ENCODE data around the gene MRPL37.
"Not testable (repeated sequence)": the region's sequence is repeated elsewhere in the genome, so short reads cannot be mapped to it uniquely, and the experiment has no call there.

Gene MRPL37

DNA sequence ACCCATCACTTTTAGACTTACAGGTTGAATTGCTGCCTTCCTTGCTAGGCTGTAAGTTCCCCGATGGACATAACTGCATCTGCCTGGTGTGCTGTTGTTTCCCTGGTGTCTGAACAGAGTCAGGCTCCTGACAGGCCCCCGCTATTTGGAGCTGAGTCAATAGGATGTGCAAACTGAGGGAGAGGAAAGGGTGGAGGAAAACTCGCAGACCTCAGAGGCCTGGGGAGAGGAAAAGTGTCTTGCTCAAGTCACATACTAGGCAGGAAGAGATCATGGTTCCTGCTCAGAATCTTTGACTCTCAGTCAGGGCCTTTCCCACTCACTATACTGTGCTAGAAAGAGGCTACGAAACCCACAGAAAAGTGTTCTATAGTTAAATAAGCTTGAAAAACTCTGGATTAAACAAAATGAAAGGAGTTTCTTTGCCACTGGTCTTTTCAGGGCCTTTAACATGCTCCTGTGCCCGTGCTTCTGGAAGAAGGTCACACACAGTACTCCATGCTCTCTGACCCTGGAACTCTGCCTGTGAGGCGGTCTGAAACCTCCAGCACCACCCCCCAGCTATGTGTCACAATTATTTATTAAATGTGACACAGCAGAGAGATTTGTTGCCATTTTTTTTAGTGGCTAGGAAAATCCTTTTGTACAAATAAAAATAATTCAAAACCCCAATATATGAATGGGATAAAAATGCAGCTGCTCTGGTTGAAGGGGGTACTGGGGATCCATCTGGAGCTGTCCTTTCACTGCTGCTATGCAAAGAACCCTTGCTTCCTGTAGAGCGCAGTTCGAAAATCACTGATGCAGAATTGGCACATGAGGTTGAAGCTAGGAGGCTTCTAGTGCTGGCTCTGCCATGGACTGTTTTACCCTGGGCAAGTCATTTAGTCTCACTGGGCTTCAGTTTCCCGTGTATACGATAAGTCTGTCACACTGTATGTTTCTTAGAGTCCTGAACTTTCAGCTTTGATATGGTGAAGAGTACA lies 27.1 kb upstream of the MRPL37 start:
- no peak for DNase-seq (ENCODE audit: low spot score)

DNA sequence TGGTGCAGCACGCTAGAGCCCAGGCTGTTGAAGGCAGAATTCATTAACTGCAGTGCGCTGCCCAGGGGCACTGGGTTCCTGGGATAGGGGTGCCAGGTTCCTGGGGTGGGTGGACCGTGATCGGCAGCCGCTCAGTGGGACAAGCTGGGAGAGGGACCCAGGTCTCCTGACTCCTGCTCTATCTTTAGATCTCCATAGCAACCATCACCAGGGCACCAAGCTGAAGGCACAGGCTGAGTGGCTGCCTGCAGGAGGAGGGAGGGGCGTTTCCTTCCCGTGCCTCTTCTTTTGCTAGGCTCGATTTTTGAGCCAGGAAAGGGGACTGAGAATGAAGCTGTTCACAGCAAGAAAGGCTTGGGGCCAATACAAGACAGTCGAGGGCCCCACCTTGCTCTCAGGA lies 26.3 kb upstream of the MRPL37 start:
- peak; percentile 69 for DNase-seq (ENCODE audit: low spot score)

DNA sequence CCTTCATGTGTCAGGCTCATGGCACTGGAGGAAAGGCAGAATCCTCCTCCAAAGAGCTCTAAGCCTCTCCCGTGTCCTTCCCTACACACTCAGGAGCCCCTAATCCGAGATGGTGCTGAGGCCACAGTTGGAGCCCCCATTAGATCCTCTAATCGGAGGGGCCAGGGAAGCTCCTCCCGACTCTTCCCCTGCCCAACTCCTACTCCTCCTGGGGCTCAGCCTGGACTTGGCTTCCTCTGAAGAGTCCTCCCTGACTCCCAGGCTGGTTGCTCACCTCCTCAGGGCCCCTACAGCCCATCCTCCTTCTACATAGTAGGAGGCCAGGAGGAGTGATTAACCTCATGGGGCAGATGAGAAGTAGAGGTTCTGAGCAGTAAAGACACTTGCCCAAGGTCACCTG lies 25.9 kb upstream of the MRPL37 start:
- DNase-seq (ENCODE audit: low spot score): no peak

GRCh38 chr1:54176621-54177327 lies 23.2 kb upstream of the MRPL37 start:
- DNase-seq (ENCODE audit: low spot score): no peak

DNA sequence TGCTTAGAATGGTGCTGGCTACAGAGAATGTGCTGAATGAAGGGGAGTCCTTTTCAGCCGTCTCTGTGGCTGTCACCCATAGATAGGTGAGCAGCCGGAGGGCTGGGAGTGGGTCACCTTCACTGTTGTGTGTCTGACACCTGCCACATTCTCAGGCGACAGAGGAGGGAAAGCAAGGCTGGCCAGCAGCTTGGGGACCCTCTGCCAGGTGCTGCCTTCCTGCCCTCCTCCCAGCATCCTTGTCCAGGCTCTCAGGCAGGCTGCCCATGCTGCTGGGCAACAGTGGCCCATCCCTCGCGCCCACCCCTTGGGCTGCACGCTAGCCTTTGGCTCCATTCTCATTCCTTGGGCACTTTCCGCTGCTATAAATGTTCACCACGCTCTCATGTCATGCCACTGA lies 22.2 kb upstream of the MRPL37 start:
- no peak for DNase-seq (ENCODE audit: low spot score)

DNA sequence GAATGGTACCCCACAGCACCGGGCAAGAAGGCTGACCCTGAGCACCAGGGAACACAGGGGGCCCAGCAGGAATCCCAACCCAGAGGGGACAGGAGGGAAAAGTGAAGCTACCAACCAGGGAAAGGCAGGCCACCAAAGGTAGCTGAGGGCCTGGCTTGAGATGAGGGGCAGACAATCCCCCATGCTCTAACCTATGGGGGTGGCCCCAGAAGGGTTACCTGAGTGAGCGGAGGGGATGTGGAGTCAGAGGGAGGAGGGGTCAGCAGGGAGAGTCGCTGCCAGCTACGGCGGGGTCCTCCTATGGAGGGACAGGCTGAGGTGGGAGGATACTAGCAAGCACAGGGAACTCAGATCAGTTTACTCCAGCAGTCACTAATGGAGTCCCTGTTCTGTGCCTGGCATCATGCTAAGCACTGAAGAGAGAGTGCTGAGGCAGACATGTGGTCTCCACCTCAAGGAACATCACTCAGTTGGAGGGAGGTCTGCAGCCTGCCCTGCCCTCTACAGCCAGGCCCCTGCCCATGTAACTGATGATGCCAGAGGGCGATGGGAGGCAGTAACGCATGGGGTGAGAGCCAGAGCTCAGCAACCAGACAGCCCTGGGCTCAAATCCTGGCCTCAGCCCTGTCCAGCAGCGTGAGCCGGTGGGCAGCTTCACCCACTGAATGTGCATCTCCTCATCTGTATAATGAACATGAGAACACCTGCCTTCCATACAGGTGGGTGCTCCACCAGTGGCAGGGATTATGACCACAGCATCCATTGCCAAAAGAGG lies 21.5 kb upstream of the MRPL37 start:
- no peak for DNase-seq (ENCODE audit: low spot score)

DNA sequence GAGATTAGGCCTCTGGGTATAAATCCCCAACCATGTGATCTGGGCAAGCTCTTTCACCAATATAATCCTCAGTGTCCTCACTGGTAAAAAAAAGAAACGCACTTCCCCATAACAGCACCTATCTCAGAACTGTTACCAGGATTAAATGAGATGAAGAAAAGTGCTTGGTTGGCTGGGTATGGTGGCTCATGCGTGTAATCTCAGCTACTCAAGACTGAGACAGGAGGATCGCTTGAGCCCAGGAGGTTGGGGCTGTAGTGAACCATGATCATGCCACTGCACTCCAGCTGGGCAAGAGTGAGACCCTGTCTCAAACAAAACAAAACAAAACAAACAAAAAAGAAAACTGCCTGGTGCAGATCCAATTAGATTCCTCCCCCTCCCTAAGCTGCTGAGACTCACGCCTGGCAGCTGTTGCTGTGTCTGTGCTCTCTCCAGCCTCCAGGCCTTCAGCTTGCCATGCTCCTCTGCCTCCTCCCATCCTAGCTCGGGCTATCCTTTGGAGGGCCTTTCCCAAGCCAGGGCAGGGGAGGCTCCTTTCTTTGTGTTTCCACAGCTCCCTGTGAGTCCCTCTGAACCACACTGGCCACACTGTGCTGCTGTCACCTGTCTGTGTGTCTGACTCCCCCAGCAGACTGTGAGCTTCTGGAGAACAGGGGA lies 19.1 kb upstream of the MRPL37 start:
- no peak for DNase-seq (ENCODE audit: low spot score)

DNA sequence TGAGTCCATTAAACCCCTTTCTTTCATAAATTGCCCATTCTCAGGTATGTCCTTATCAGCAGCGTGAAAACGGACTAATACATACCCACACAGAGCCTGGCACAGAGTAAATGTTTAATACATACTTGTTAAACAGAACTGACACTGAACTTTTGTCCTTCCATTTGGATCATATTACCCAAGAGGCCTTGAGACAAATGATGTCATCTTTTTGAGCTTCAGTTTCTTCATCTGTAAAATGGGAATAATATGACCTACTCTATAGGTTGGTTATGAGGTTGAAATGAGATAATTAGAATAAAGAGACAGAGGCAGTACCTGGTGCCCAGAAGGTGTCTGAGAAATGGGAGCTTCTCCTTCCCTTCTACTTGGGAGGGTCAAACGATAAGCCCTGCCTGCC lies 13.9 kb upstream of the MRPL37 start:
- DNase-seq (ENCODE audit: low spot score): no peak

DNA sequence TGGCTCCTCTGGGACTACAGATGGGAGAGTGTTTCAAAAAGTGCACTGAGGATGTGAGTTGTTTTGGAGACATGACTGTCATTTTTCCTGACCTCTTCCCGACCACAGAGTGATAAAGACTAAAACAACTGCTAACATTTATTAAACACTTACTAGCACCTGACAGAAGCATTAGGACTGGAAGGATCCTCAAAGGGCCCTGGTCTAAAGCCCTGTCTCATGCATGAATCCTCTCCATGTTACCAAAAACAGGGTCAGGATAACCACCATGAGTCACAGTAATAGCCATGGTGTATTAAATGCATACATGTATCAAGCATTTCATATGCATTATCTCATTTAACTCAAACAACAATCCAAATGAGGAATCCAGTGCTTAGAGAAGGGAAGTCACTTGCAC lies 11.7 kb upstream of the MRPL37 start:
- no peak for DNase-seq (ENCODE audit: low spot score)

GRCh38 chr1:54190526-54190925 lies 9.4 kb upstream of the MRPL37 start:
- no peak for DNase-seq (ENCODE audit: low spot score)

- DNase-seq (ENCODE audit: low spot score): no peak
Measured at GRCh38 chr1:54191525-54191924, 8.4 kb upstream of the MRPL37 start.

DNA sequence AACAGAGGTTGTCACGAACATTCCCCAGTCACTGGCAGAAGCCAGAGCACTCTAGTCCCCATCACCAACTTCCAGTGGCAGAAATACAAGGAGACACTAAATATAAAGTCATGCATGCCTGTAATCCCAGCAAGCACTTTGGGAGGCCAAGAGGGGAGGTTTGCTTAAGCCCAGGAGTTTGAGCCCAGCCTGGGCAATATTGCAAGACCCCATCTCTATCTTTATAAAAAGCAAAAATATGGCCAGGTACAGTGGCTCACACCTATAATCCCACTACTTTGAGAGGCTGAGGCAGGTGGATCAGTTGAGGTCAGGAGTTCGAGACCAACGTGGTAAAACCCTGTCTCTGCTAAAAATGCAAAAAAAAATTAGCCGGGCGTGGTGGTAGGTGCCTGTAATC lies 6.5 kb upstream of the MRPL37 start:
- DNase-seq (ENCODE audit: low spot score): no peak

DNA sequence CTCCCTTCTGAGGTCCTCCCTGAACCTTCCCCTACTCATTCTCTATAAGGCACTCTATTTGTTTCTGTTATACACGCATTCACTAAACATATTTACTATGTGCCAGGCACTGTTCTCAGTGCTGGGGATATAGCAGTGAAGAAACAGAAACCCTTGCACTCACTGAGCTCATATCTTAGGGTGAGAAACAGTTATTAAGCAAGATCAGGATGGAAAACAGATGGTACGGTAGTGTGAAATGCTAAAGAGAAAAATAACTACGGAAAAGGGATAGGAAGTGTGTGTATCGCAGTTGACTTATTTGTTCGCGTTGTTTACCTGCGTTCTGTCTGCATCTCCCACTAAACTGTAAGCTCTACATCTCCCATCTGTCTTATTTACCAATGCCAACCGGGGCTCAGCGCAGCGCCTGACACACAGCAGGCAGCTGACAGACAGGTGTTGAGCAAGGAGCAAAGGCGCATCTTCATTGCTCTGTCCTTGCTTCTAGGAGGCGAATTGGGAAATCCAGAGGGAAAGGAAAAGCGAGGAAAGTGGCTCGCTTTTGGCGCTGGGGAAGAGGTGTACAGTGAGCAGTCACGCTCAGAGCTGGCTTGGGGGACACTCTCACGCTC lies 709 bp upstream of the MRPL37 start:
- DNase-seq (ENCODE audit: low spot score): no peak

- DNase-seq (ENCODE audit: low spot score): no peak
Measured at GRCh38 chr1:54200519-54200997, 591 bp downstream of the MRPL37 start.

GRCh38 chr1:54204199-54204598 lies 4.2 kb downstream of the MRPL37 start:
- DNase-seq (ENCODE audit: low spot score): no peak

DNA sequence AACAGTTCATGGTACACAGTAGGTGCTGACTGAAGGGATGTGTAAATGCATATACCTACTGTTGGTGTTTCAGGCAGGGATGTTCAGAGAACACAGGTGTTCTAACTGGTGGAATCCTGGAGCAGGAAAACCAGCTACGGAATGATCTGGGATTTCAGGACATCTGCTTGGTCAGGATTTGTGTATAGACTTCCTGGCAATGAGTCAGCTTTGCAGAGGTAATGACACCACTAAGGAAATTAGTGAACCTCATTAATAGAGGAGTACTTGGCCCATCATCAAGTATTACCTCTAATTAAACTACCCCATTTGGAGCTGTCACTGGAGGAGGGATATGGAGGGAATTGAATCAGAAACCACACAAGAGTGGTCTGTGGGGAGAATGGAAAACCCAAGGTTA lies 7.3 kb downstream of the MRPL37 start:
- DNase-seq (ENCODE audit: low spot score): no peak

GRCh38 chr1:54207896-54208295 lies 7.9 kb downstream of the MRPL37 start:
- DNase-seq (ENCODE audit: low spot score): not testable (repeated sequence)

DNA sequence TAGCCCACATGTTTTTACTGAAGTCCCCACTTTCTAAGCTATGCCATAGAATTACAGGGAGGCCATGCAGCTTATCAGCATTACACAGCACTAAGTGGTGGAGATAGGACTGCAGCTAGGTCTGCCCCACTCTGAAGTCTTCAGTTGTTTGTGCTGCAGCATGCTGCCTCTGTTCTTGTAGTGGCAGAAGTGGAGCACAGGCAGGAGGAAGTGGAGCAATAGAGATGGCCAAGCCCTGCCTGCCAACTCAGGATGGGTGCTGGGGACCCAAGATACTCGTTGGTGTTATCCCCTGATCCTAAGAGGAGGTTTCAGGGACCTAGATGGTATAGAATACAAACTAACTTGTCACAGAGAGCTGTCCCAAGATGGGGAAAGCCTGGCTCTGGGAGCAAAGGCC lies 12.9 kb downstream of the MRPL37 start:
- DNase-seq (ENCODE audit: low spot score): no peak

DNA sequence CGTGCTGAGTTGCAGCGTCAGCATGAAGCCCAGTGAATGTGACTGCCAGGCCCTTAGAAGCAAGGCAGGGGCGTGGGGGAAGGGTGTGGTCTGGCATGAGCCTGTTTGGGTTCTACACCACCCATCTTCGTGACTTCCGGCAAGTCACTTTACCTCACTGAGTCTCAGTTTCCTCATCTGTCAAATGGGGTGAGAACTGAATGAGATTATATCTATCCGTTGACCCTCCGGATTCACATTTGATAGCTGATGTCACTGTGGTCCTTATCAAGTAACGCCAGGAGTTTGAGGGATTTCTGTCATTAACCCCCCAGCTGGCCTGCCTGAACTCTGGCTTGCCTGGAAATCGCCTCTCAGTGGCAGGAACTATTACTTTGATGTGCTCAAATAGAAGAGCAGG lies 15.6 kb downstream of the MRPL37 start:
- no peak for DNase-seq (ENCODE audit: low spot score)

DNA sequence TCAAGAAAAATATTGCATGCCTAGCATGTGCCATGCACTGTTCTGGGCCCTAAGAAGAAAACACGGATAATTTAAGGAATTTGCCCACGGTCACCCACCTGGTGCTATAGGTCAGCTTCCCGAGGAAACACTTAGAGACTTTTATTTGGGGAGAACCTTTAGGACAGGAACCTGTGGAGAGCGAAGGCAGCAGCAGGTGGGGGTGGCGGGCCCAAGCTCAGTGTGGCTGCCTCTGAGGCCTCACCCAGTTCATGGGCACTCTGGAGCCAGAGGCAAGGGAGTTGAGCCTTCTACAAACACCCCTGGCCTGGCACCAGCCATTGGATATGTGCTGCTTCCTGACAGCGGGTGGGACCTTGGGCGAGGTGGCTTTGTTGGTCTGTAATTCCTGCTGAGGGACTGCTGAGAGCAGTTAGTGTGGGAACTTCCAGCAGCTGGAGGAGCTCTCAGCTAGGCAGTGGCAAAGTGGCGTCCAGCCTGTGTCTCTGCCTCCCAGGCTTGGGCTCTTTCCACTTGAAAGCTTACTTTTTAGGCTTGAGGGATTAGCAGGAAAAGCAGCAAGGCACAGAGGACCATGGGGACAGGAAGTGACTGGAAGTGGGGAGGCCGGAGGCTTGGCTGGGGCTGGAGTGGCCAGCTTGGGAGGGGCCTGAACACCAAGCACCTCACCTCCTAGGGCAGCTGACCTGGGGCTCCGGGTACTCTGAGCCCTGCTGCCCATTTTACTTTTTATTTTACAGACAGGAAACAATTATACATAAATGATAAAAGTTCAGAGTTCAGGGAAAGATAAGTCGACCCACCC lies 19.1 kb downstream of the MRPL37 start:
- DNase-seq (ENCODE audit: low spot score): no peak

DNA sequence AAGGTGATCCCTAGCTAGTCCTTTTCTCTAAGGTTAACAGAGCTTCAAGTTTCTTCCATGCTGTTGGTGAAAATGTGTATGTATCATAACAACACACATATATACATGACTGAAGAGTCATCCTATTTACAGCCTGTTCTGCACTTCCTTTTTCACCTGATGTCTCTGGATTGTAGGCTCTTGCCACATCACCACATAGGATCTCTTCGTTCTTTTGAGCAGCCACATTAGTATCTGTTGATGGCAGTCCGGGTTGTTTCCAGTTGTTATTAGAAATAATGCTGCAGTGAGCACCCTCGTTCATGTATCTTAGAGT lies 19.7 kb downstream of the MRPL37 start:
- DNase-seq (ENCODE audit: low spot score): no peak

Data from putamen (tissue), 1 donor.